Panc1 (cell line): ENCODE data around the gene KCNA10.

Experiments
- CTCF ChIP-seq: fragments of 450-650 bp; IDR thresholded peaks from 2 replicates; pipeline ENCODE4 v1.5.1; 2017; ENCODE audit warnings: mild to moderate bottlenecking
- POLR2AphosphoS5 ChIP-seq: IDR thresholded peaks from 2 replicates; pipeline ENCODE4 v1.6.1; 2012; ENCODE audit warnings: mild to moderate bottlenecking, low read depth, low read length, moderate library complexity
- REST ChIP-seq, 2 experiments: IDR thresholded peaks; 2 replicates each; pipeline ENCODE4 v1.6.1; 2011 to 2012; ENCODE audit warnings: low read depth in 2 of 2, control low read depth in 1 of 2, low read length in 1 of 2, mild to moderate bottlenecking in 1 of 2, moderate library complexity in 1 of 2; ENCODE audit not compliant: insufficient read depth in 1 of 2

- no peak for TF ChIP-seq CTCF
- TF ChIP-seq REST (IDR thresholded peaks at IDR 0.05; ENCODE audit: insufficient read depth in 1 of 2, low read depth in 2 of 2, low read length in 1 of 2), result no peak
- TF ChIP-seq POLR2AphosphoS5, result no peak
These were observed 30.9 kb upstream of the KCNA10 start for GRCh38 chr1:110549831-110550230.
